ENCODE results near the gene PNPLA7. TPM values are rescaled to one million over a fixed set of nuclear protein-coding genes. Genes with fewer than 3 reads are reported as not detected.
"Not testable (repeated sequence)": the region's sequence is repeated elsewhere in the genome, so short reads cannot be mapped to it uniquely, and the experiment has no call there.

Gene PNPLA7
- total RNA-seq, 1 donor from 2014 or later = 0.39 TPM

GRCh38 chr9:137516144-137516917 lies 33.9 kb downstream of the PNPLA7 start:
- no peak for DNase-seq (ENCODE audit: low read depth in 2 of 2)

- DNase-seq (ENCODE audit: low read depth in 2 of 2) = no peak
Measured at GRCh38 chr9:137515338-137515724, 34.9 kb downstream of the PNPLA7 start.

- DNase-seq (ENCODE audit: low read depth in 2 of 2) = no peak
Measured at GRCh38 chr9:137514691-137515337, 35.4 kb downstream of the PNPLA7 start.

- DNase-seq (ENCODE audit: low read depth in 2 of 2) = not testable (repeated sequence)
Measured at GRCh38 chr9:137513801-137514570, 36.2 kb downstream of the PNPLA7 start.

GRCh38 chr9:137513136-137513535 lies 37.1 kb downstream of the PNPLA7 start:
- not testable (repeated sequence) for DNase-seq (ENCODE audit: low read depth in 2 of 2)

GRCh38 chr9:137511758-137512463 lies 38.3 kb downstream of the PNPLA7 start:
- DNase-seq (ENCODE audit: low read depth in 2 of 2) = no peak

GRCh38 chr9:137511126-137511525 lies 39.1 kb downstream of the PNPLA7 start:
- DNase-seq (ENCODE audit: low read depth in 2 of 2) = not testable (repeated sequence)

- no peak for DNase-seq (ENCODE audit: low read depth in 2 of 2)
Measured at GRCh38 chr9:137509198-137509597, 41.0 kb downstream of the PNPLA7 start.

GRCh38 chr9:137506702-137507171 lies 43.5 kb downstream of the PNPLA7 start:
- DNase-seq (ENCODE audit: low read depth in 2 of 2) = no peak

GRCh38 chr9:137506274-137506673 lies 43.9 kb downstream of the PNPLA7 start:
- DNase-seq (ENCODE audit: low read depth in 2 of 2) = no peak

- no peak for DNase-seq (ENCODE audit: low read depth in 2 of 2)
Measured at GRCh38 chr9:137505421-137506140, 44.6 kb downstream of the PNPLA7 start.

- DNase-seq (ENCODE audit: low read depth in 2 of 2) = no peak
Measured at GRCh38 chr9:137504432-137504777, 45.8 kb downstream of the PNPLA7 start.

GRCh38 chr9:137502008-137502911 lies 47.9 kb downstream of the PNPLA7 start:
- DNase-seq (ENCODE audit: low read depth in 2 of 2) = no peak

GRCh38 chr9:137501457-137501856 lies 48.7 kb downstream of the PNPLA7 start:
- DNase-seq (ENCODE audit: low read depth in 2 of 2) = no peak

GRCh38 chr9:137500666-137501397 lies 49.4 kb downstream of the PNPLA7 start:
- no peak for DNase-seq (ENCODE audit: low read depth in 2 of 2)

- DNase-seq (ENCODE audit: low read depth in 2 of 2) = no peak
Measured at GRCh38 chr9:137499858-137500661, 50.1 kb downstream of the PNPLA7 start.

- DNase-seq (ENCODE audit: low read depth in 2 of 2) = no peak
Measured at GRCh38 chr9:137499416-137499815, 50.8 kb downstream of the PNPLA7 start.

- DNase-seq (ENCODE audit: low read depth in 2 of 2) = no peak
Measured at GRCh38 chr9:137498720-137499150, 51.5 kb downstream of the PNPLA7 start.
